Lower leg skin (tissue), 4 donors: Measurements from ENCODE around the gene ZNF160. TPM values are rescaled to one million over a fixed set of nuclear protein-coding genes. Genes with fewer than 3 reads are reported as not detected.

ENCODE experiments used
- DNase-seq, 2 donors: peaks; one replicate each; pipeline ENCODE4 v3.0.0-alpha.2; 2019; ENCODE audit warnings: low spot score in 2 of 2
- H3K4me3 ChIP-seq: fragments of 200-600 bp; sonication (generic); 2 replicates; pipeline ENCODE4 v1.5.1; 2017; ENCODE audit warnings: mild to moderate bottlenecking, low read depth; ENCODE audit not compliant: poor library complexity, severe bottlenecking
- CTCF ChIP-seq, 3 donors: fragments of 450-650 bp; IDR thresholded peaks; one replicate each; pipeline ENCODE4 v1.5.1; 2016; ENCODE audit warnings: antibody characterized with exemption in 3 of 3, mild to moderate bottlenecking in 3 of 3, moderate library complexity in 2 of 3
- POLR2A ChIP-seq, 2 donors: fragments of 450-650 bp; IDR thresholded peaks; one replicate each; pipeline ENCODE4 v1.6.1; 2016 to 2017; ENCODE audit warnings: antibody characterized with exemption in 2 of 2, mild to moderate bottlenecking in 1 of 2, moderate library complexity in 1 of 2
- WGBS, 2 donors: methylation state at CpG; one replicate each; pipeline ENCODE4 v1.1.5; 2018; 5-methylcytosine and 5-hydroxymethylcytosine counted together
- intact Hi-C: fragments of 100-400 bp; cut with DNase I; formaldehyde crosslinking; loops from one replicate; pipeline ENCODE4 v1.15.0; 2023; ENCODE audit warnings: low total_unique reads
- total RNA-seq, 4 donors: library from RNA; depleted of rRNA; stranded (reverse); fragments of >200 nt; gene quantifications; one replicate each; pipeline ENCODE4 v1.1.0, GENCODE V29; 2016

ZNF160 gene
- 10 to 100 TPM; 22.6 to 38.0 (median 27.4) TPM for total RNA-seq

DNA sequence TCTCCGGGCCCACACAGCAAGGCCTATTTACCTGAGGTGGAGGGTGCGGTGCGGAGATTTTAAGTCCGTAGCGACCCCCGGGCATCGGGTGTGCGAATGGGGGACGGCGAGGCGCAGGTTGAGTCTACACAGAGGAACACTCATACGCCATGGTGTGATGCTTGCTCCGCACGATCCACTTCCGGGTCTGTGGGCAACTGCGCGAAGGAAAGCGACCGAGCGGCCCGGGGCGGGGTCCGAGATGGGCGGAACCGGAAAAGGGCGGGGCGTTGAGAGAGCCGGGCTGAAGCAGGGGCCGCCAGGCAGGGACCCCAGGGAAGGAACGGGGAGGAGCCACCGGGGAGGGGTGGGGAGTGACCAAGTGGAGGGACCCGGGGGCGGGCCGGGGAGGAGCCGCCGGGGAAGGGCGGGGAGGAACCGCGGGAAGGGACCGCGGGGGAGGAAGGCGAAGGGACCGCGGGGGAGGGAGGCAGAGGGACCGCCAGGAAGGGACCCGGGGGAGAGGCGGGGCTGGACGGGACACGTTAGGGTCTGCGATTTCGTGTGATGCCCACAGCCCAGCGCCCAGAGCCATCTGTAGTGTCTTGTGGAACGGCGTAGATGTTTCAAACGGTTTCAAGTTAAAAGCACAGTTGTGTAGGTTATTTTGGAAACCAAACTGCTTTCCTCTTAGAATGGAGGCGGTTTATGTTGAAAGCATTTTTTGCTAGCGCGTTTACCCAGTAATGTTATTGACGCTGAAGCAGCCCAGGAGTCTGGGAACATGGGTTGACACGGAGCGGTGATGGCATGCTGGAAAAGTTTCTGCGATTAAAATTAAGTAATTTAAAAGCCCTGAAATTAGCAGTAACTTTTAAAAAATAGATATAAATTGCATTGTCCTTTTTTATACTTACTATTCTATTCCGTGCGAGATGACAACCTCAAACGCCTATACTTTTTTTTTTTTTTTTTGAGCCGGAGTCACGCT, at the start of gene ZNF160:
ZNF160 (minus strand) TSS at position 189 of the 970 bp plus-strand sequence. CDS start 17,146 bp downstream, outside the sequence.
- DNase-seq: peak; percentile 97 to 100
- intact Hi-C loops: no loop called here
- WGBS, 2 donors: 1 to 2% methylated on average over 63 to 67 of the region's 67 CpGs
- TF ChIP-seq CTCF (IDR thresholded peaks at IDR 0.05) (no peak), POLR2A (IDR thresholded peaks at IDR 0.05) (peak in 1 of 2 donors; percentile 69)
- peak within 1 kb of the TSS; percentile 76 for H3K4me3 ChIP-seq

DNA sequence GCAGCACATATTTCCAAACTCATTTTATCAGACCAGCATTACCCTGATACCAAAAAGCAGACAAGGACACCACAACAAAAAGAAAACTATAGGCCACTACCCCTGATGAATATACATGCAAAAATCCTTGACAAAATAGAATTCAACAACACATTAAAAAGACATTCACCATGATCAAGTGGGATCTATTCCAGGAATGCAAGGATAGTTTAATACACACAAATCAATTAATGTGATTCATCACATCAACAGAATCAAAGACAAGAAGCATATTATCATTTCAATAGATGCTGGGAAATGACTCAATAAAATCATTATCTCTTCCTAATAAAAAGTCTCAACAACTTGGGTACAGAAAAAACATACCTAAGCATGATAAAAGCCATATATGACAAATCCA, 44.4 kb upstream of the ZNF160 start:
- no peak overlapping the region for H3K4me3 ChIP-seq
- no peak for TF ChIP-seq POLR2A (IDR thresholded peaks at IDR 0.05)
- no peak for TF ChIP-seq CTCF (IDR thresholded peaks at IDR 0.05)
- intact Hi-C loops: no loop called here
- DNase-seq: no peak

- intact Hi-C loops: no loop called here
- WGBS, 2 donors: 95 to 98% methylated on average over 4 of the region's 4 CpGs
- no peak for DNase-seq
- TF ChIP-seq CTCF (IDR thresholded peaks at IDR 0.05) (no peak), POLR2A (IDR thresholded peaks at IDR 0.05) (no peak)
- no peak overlapping the region for H3K4me3 ChIP-seq
Observed at GRCh38 chr19:53140351-53140750, 37.1 kb upstream of the ZNF160 start.

GRCh38 chr19:53136432-53136831, 33.2 kb upstream of the ZNF160 start:
- intact Hi-C loops: no loop called here
- TF ChIP-seq POLR2A (IDR thresholded peaks at IDR 0.05) (no peak), CTCF (IDR thresholded peaks at IDR 0.05) (no peak)
- WGBS, 2 donors: 80 to 81% methylated on average over 3 of the region's 3 CpGs
- DNase-seq: no peak
- H3K4me3 ChIP-seq: no peak overlapping the region

GRCh38 chr19:53132141-53132991, 29.1 kb upstream of the ZNF160 start, which contains the start of gene ZNF415:
TSS of gene ZNF415 (minus strand) at chr19:53132910. CDS start at chr19:53122676, 10,234 bp downstream.
- WGBS, 2 donors: 3 to 6% methylated on average over 46 to 51 of the region's 51 CpGs
- peak; percentile 51 to 91 for DNase-seq
- TF ChIP-seq POLR2A (IDR thresholded peaks at IDR 0.05) (no peak), CTCF (IDR thresholded peaks at IDR 0.05) (no peak)
- intact Hi-C loops: no loop called here
- peak within 1 kb of the TSS; percentile 36 for H3K4me3 ChIP-seq
